ENCODE measurements around the gene ACSS1.
A peak's percentile ranks its signal among the peaks of the same experiment; 100 is the strongest.

Gene ACSS1

GRCh38 chr20:25058051-25058846 is at the start of gene ACSS1:
Gene ACSS1 (minus strand): TSS chr20:25058139. CDS start chr20:25058102, 37 bp downstream.
- DNase-seq (ENCODE audit: low read depth in 2 of 2) = peak; percentile 43 to 55

DNA sequence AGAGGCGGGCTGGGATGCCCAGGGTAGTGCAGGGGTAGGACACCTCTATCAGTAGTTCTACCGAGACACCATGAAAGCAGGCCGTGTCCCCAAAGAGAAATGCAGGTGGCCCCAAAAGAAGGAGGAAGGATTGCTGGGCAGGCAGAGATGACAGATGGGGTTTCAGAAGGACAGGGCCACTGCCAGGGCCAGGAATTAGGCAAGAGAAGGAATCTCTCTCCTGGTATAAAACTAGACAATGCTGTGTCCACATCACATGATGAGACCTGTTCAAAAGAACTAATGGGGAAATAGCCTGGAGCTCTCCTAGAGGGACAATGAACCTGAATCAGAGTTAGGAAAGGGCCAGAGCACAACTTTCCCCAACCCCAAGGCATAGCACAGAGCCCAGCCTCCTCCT is 45.6 kb upstream of the ACSS1 start:
- DNase-seq (ENCODE audit: low read depth in 2 of 2) = no peak

GRCh38 chr20:25100914-25101313 is 43.0 kb upstream of the ACSS1 start:
- no peak for DNase-seq (ENCODE audit: low read depth in 2 of 2)

- DNase-seq (ENCODE audit: low read depth in 2 of 2) = no peak
These were observed 41.7 kb upstream of the ACSS1 start for GRCh38 chr20:25099601-25100140.

- DNase-seq (ENCODE audit: low read depth in 2 of 2) = no peak
These were observed 39.6 kb upstream of the ACSS1 start for GRCh38 chr20:25097498-25097897.

DNA sequence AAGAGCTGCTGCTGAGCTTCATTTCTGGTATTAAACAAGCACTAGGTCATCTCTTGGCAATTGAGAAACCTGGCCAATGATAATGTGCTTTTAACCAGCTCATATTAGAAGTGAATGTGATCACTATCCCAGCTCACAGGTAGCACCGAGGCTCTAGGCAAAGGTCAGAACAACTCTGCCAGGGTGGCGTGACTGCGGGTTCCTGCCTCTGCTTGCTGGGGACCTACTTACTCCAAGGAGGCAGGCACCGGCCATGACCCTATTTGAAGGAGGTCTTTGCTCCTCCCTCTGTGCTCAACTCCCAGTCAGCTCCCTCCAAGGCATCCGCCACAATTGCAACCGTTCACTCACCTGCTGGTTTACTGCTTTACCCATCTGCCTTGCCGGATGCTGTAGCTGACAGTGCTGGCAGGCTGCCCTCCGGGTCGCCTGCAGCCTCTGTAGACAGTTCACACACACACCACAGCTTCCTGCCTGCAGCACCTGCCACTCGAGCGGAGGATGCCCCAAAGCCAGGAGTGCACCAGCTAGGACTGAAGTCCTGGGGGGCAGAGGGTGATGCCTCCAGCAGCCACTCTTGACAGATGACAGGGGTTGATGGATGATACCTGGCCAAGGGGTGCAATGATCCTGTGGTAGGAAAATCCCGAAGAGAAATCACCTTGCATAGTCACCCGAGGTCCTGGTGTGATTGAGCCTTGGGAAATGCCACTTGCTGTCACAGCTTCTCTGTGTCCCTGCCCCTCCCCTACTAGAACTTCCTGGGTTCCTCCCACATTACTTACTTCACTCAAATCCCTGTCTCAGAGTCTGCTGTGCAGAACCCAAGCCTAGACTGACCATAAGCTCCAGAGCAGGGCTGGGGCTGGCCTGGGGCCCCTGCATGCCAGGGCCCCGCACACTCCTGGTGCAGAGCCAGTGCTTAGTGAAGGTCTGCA is 32.8 kb upstream of the ACSS1 start:
- peak; percentile 45 to 48 for DNase-seq (ENCODE audit: low read depth in 2 of 2)

- no peak for DNase-seq (ENCODE audit: low read depth in 2 of 2)
These were observed 31.7 kb upstream of the ACSS1 start for GRCh38 chr20:25089662-25090061.

DNA sequence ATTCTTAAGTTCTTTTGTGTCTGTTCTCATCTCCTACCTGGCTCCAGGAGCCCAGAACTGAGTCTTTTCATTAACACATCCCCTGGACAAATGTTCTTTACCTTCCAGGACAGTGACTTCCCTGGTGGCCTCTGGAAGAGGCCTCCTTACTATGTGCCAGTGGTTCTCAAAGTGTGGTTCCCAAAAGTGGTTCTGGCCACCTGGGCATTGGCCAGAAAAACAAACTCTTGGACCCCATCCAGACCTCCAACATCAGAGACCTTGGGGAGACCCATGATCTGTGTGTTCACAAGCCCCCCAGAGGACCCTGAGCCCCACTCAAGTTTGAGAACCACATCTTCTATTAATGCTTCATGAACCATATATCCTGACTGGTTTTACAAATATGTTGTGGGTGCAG is 31.2 kb upstream of the ACSS1 start:
- no peak for DNase-seq (ENCODE audit: low read depth in 2 of 2)

GRCh38 chr20:25088267-25088666 is 30.3 kb upstream of the ACSS1 start:
- no peak for DNase-seq (ENCODE audit: low read depth in 2 of 2)

DNA sequence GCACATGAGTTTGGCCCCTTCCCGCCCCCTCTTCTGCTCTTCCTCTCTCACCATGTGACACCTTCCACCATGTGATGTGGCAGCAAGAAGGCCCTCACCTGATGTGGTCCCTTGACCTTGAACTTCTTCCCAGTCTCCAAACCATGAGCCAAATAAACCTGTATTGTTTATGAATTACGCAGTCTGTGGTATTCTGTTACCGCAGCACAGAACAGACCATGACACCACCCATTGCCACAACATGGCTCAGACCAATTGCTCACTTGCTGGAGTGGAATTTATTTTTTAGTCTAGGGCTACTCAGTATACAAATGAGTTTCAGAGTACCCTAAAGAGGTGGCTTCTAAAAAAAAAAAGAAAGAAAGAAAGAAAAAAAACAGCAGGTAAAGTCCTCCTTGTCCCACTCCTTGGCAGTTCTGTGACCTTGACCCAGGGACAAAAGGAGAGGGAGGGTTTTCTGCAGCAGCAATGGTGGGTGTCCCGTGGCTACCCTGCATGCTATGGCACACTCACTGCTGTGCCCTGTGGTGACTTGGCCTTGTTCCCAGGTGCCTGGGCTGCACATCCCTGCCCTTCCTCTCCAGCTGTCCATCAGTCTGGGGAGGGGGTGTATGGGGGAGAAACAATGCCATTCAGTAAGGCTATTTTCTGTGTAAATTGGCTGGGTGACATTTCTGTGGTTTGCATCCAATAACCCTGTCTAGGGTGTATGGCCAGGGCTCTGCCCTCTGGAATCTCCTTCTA is 29.4 kb upstream of the ACSS1 start:
- DNase-seq (ENCODE audit: low read depth in 2 of 2) = no peak

- no peak for DNase-seq (ENCODE audit: low read depth in 2 of 2)
These were observed 28.0 kb upstream of the ACSS1 start for GRCh38 chr20:25085756-25086495.

DNA sequence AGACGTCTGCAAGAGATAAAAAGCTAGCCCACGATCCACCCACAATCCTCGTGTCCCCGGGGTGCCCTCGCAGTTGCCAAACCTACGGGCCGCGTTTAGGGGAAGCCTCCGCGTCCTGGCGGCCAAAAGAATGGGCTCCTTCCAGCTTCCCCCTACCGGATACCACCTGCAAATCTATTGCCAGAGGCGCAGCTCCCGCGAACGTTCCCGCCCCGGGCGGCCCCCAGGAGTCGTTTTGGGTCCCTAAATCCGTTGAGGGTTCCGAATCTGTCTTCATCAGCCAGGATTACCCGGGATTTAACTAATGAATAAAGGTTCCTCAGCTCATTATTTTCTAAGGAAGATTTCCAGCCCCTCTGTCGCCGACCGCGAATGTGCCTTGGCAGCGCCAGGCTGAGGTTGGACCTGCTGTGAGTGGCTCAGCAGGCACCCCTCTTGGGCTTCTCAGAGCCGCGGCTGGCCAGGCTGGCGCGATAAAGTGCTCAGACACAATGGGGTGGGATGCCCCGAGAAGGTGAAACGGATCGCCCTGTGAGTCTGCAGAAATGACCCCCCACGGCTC is 26.8 kb upstream of the ACSS1 start:
- no peak for DNase-seq (ENCODE audit: low read depth in 2 of 2)

- DNase-seq (ENCODE audit: low read depth in 2 of 2) = no peak
These were observed 26.1 kb upstream of the ACSS1 start for GRCh38 chr20:25083773-25084625.

GRCh38 chr20:25083141-25083772 is 25.3 kb upstream of the ACSS1 start:
- no peak for DNase-seq (ENCODE audit: low read depth in 2 of 2)

DNA sequence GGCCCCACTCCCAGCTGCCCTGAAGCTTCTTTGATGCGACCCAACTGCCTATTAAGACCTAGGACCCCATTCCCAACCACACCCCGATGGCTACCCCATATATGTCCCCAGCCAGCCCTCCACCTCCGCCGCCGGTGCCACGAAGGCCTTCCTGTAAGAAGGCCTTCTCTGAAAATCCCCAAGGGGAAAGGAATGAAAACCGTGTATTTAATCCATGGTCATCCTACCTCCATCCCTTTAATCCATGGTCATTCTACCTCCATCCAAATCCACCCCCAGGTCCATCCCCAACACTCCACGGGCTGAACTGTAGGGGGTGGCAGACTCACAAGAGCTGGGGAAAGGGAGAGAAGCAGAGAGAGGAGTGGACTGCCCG is 24.5 kb upstream of the ACSS1 start:
- DNase-seq (ENCODE audit: low read depth in 2 of 2) = no peak

DNA sequence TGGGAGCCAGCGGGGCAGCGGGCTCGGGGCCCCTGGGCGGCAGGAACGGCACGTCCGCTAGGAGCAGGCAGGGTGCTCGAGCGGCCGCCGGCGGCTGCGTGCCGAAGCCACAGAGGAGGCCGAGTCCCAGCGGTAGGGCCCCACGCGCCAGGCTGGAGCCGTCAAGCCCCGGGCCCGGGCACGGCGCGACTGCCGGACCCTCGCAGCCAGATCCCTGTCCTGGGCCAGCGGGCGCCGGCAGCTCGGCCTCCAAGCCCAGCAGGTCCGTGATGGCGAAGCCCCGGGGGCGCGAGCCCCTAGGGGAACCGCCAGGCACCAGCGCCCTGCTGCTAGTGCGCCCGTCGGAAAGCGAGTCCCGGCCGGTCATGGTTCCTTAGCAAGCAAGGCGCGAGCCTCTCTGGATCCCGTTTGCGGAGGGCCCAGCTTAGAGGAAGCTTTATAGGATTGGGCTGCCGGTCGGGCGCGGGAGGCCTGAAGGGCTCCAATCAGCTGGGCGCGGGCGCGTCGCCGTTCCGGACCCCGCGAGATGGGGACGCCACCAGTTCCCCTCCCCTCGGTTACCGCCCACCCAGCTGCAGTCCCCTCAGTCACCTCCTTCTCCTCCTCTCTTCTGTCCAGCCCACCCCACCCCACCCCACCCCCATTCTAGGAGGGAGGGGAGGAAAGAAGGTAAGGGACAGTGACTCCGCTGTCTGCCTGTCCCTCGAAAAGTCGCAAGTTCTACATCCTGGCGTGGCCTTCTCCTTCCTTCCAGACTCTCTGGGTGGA is 24.0 kb upstream of the ACSS1 start, which contains the start of gene VSX1:
VSX1 (minus strand) TSS at position 412 of the 768 bp plus-strand sequence; CDS start at position 367, 45 bp downstream.
- no peak for DNase-seq (ENCODE audit: low read depth in 2 of 2)

DNA sequence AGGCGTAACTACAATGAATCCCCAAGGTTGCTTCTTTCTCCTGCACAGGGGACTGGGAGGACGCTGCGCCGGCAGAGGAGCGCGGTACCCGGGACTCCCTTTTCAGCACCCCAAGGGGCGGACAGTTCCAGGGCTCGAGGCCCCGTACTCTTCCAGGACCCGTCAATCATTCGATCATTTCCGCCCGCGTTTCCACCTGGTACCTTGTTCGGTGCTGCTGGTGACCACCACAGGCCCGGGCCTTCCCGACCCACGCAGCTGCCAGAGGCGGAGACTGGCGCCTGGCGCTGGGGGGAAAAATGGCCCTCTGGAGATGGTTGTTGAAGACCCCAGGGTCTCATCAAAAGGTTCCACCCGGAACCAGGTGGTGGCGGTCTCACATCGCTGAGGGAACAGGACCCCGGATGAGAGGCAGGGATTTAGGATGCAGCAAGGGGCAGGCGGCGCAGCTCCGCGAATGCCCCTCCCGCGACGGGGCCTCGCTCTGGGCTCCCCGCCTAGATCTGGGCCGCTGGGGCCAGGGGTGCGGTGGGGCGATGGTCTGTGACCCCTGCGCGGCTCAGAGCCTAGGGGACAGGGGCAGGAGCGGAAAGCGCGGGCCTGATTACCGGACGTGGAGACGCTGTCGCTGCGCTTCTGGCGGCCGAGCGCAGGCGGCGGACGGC is 23.3 kb upstream of the ACSS1 start:
- DNase-seq (ENCODE audit: low read depth in 2 of 2) = no peak

DNA sequence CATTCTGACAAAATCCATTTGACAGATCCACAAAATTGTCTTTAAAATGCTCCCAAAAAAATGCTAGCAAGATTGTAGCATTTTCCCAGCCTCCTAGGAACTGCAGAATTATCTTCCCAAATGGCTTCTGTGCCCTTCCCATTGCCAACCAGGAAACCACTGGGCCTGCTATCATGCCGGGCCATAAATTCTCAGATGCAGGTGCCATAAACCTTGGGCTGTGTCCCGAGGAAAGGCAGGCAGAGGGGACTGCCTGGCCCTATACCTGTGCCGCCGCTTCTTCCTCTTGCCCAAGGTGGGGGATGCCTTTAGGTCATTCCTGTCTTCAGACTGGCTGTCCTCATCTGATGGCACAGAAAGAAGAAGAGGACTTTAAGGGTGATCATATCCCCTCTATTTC is 21.2 kb upstream of the ACSS1 start:
- no peak for DNase-seq (ENCODE audit: low read depth in 2 of 2)
